Fibroblast of villous mesenchyme (primary cell): ENCODE data around the gene ITIH2. TPM values are rescaled to one million over a fixed set of nuclear protein-coding genes. Genes with fewer than 3 reads are reported as not detected.
"Not testable (repeated sequence)": the region's sequence is repeated elsewhere in the genome, so short reads cannot be mapped to it uniquely, and the experiment has no call there.

Experiments
- DNase-seq: peaks from one replicate; pipeline ENCODE4 v3.0.0-alpha.2; 2010; ENCODE audit warnings: low read depth
- H3K4me3 ChIP-seq: 2 replicates; pipeline ENCODE4 v1.5.1; 2011; ENCODE audit warnings: low read depth, mild to moderate bottlenecking, low read length
- total RNA-seq: library from RNA; depleted of rRNA; stranded (reverse); fragments of >200 nt; gene quantifications from 2 replicates; pipeline ENCODE4 v1.2.3, GENCODE V29; 2012
- TF ChIP-seq, protein P1 (sequence below): IDR thresholded peaks from 2 replicates; pipeline ENCODE4 v1.5.1; 2012; ENCODE audit warnings: low read depth, mild to moderate bottlenecking, low read length; ENCODE audit not compliant: insufficient read depth

ITIH2 gene
- total RNA-seq, 1 donor = not detected

DNA sequence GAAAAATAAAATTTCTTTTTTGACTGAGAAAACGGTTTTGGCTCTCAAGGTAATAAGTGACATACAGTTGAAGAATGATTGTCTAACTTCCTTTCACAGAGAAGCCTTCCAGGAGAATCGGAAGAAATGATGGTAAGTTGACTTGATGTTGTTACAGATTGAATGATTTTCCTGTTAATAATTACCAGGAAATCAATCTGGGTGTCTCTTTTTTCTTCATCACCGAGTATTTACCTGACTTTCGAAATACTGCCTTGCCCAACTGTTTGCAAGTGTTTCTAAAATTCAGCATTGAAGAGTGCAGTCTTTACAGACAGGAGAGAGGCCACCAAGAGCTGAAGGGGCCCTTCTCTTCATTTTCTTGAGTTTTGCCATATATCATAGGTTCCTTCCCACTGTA lies 4.0 kb downstream of the ITIH2 start:
- no peak overlapping the region for H3K4me3 ChIP-seq
- TF ChIP-seq, protein P1, sequence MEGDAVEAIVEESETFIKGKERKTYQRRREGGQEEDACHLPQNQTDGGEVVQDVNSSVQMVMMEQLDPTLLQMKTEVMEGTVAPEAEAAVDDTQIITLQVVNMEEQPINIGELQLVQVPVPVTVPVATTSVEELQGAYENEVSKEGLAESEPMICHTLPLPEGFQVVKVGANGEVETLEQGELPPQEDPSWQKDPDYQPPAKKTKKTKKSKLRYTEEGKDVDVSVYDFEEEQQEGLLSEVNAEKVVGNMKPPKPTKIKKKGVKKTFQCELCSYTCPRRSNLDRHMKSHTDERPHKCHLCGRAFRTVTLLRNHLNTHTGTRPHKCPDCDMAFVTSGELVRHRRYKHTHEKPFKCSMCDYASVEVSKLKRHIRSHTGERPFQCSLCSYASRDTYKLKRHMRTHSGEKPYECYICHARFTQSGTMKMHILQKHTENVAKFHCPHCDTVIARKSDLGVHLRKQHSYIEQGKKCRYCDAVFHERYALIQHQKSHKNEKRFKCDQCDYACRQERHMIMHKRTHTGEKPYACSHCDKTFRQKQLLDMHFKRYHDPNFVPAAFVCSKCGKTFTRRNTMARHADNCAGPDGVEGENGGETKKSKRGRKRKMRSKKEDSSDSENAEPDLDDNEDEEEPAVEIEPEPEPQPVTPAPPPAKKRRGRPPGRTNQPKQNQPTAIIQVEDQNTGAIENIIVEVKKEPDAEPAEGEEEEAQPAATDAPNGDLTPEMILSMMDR = no peak
- no peak for DNase-seq

DNA sequence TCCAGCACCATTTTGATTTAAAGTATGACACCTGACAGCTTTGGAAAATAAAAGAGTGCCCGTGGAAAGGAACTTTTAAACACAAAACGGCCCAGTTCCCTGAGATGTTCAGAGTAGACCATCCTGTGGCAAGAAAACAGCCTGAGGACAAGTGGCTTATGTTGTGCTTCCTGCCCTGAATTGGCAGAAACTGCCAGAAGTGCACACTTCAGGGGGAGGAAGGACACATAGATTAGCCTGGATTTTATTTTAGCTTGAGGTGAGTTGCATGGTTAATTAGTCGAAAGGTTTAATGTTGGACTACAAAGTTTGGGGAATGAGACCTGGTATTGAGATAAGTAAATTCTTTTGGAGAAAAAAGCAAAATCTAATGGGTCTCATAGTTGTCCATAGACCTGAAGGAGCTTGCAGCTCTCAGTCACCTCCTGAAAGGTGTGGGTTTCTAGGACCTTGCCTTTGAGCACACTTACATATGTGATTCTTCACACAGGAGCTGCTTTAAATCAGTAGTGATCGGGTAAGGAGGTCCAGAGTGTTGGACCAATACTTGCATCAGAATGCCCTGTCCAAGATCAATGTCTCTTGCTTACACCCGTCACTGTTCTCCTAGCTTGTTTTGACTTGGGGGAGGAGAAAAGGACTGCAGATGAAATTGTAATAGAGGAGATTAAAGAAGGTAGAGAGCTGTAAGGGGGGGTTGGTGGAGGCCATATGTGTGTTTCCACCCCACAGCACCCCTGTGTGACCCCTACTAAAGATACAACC lies 4.9 kb downstream of the ITIH2 start:
- TF ChIP-seq, protein P1 = no peak
- no peak overlapping the region for H3K4me3 ChIP-seq
- DNase-seq = no peak

DNA sequence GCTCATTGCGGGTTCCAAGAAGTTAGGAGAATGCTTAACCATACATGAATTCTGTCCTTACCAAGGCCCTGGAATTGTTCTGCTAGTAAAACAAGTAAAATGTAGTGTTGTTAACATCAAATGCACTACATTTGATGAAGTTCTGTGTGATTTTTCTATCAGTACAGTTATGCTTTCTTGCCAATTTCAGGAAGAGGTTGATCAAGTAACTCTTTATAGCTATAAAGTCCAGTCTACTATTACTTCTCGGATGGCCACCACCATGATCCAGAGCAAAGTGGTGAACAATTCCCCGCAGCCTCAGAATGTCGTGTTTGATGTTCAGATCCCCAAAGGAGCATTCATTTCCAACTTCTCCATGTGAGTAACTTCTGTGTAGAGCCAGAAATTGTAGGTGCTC lies 5.7 kb downstream of the ITIH2 start:
- H3K4me3 ChIP-seq = no peak overlapping the region
- TF ChIP-seq, protein P1 = no peak

DNA sequence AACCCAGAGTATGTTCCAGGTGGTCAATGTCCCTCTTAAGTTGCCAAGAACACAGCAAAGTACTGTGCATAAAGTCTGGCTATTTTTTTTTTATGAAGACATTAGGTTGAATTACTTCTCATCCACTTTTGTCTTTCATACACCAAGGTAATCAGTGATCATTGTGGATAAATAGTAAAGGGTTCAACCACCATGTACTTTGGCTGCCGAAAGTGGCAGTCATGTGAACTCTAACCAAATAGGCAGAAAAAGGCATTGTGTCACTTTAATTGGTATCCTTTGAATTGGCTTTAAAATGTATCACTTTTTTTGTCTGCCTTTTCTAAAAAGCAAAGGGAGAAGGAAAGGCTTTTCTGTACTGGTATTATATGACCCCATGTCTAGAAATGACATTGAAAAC lies 7.3 kb downstream of the ITIH2 start:
- DNase-seq = no peak
- TF ChIP-seq, protein P1 = no peak

More for the DNA sequence above, 5.7 kb downstream of the ITIH2 start:
- no peak for DNase-seq

DNA sequence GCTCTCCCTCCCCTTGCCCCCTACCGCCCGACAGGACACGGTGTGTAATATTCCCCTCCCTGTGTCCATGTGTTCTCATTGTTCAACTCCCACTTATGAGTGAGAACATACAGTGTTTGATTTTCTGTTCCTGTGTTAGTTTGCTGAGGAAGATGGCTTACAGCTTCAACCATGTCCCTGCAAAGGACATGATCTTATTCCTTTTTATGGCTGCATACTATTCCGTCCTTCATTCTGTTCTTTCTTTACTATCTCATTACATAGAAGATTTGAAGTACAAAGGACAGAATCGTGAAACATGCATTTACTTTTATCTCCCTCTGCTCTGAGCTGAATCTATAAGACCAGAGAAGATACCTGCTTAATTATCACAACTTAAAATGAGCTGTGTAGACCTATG lies 8.0 kb downstream of the ITIH2 start:
- H3K4me3 ChIP-seq, DNase-seq: not testable (repeated sequence)

More for the DNA sequence above, 7.3 kb downstream of the ITIH2 start:
- no peak overlapping the region for H3K4me3 ChIP-seq

DNA sequence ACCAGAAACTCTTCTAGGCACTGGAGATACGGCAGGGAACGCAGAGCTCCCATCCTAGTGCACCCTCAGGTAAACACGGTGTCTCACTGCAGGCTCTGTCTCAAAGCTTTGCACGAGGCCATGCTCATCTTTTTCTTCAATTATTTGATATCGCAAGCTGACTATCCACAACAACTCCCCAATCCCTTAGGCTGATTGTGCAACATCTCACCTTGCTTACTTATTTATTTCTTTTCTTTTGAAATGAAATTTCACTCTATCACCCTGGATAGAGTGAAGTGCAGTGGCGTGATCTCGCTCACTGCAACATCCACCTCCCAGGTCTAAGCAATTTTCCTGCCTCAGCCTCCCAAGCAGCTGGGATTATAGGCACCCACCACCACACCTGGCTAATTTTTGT lies 12.4 kb downstream of the ITIH2 start:
- TF ChIP-seq, protein P1 = no peak
- H3K4me3 ChIP-seq = no peak overlapping the region
- DNase-seq = no peak

DNA sequence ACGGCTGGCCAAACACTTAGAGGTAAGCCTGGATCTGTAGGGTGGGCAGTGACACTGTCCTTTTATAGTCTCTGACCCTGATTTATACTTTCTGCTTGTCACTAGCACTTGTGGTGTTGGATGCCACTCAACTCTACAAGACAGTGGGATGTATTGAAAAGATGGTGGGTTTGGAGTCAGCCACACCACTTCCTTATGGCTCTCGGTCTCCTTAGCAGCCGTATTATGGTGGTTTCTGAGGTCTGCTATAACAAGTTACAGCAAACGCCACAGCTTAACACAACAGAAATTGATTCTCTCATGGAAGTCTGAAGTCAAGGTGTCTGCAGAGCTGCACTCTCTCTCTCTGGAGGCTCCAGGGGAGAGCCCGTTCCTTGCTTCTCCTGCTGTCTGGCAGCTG lies 14.7 kb downstream of the ITIH2 start:
- no peak for DNase-seq
- TF ChIP-seq, protein P1 = no peak
- H3K4me3 ChIP-seq = no peak overlapping the region
